ENCODE results near the gene PTTG2.
"Not testable (repeated sequence)": the region's sequence is repeated elsewhere in the genome, so short reads cannot be mapped to it uniquely, and the experiment has no call there.

The PTTG2 gene

GRCh38 chr4:37960098-37960497, at the start of gene PTTG2:
Gene PTTG2, plus strand, starts transcription at chr4:37960398. Its CDS starts 37 bp downstream, at chr4:37960435.
- DNase-seq (ENCODE audit: low read depth) = no peak

- DNase-seq (ENCODE audit: low read depth) = no peak
These were observed 45.7 kb upstream of the PTTG2 start for GRCh38 chr4:37914539-37914938.

- DNase-seq (ENCODE audit: low read depth) = no peak
These were observed 42.8 kb upstream of the PTTG2 start for GRCh38 chr4:37917388-37917787.

GRCh38 chr4:37918653-37919052, 41.5 kb upstream of the PTTG2 start:
- no peak for DNase-seq (ENCODE audit: low read depth)

- DNase-seq (ENCODE audit: low read depth) = peak; percentile 77
These were observed 37.9 kb upstream of the PTTG2 start for GRCh38 chr4:37922328-37922727.

- DNase-seq (ENCODE audit: low read depth) = not testable (repeated sequence)
These were observed 37.1 kb upstream of the PTTG2 start for GRCh38 chr4:37923089-37923488.

GRCh38 chr4:37924946-37925345, 35.3 kb upstream of the PTTG2 start:
- DNase-seq (ENCODE audit: low read depth) = no peak

GRCh38 chr4:37927434-37927833, 32.8 kb upstream of the PTTG2 start:
- DNase-seq (ENCODE audit: low read depth) = no peak

- peak; percentile 38 for DNase-seq (ENCODE audit: low read depth)
These were observed 31.5 kb upstream of the PTTG2 start for GRCh38 chr4:37928426-37929416.

- DNase-seq (ENCODE audit: low read depth) = no peak
These were observed 26.1 kb upstream of the PTTG2 start for GRCh38 chr4:37934096-37934495.

- DNase-seq (ENCODE audit: low read depth) = no peak
These were observed 25.6 kb upstream of the PTTG2 start for GRCh38 chr4:37934609-37935008.

GRCh38 chr4:37935026-37935425, 25.2 kb upstream of the PTTG2 start:
- DNase-seq (ENCODE audit: low read depth) = no peak

- DNase-seq (ENCODE audit: low read depth) = no peak
These were observed 23.2 kb upstream of the PTTG2 start for GRCh38 chr4:37936889-37937498.

- DNase-seq (ENCODE audit: low read depth) = no peak
These were observed 22.0 kb upstream of the PTTG2 start for GRCh38 chr4:37938208-37938607.

- DNase-seq (ENCODE audit: low read depth) = no peak
These were observed 13.6 kb upstream of the PTTG2 start for GRCh38 chr4:37946503-37947179.

- DNase-seq (ENCODE audit: low read depth) = no peak
These were observed 11.7 kb upstream of the PTTG2 start for GRCh38 chr4:37948542-37948941.

- DNase-seq (ENCODE audit: low read depth) = no peak
These were observed 10.4 kb upstream of the PTTG2 start for GRCh38 chr4:37949636-37950426.

- DNase-seq (ENCODE audit: low read depth) = no peak
These were observed 8.5 kb upstream of the PTTG2 start for GRCh38 chr4:37951461-37952352.

- no peak for DNase-seq (ENCODE audit: low read depth)
These were observed 7.0 kb upstream of the PTTG2 start for GRCh38 chr4:37953156-37953555.

GRCh38 chr4:37953620-37954293, 6.4 kb upstream of the PTTG2 start:
- peak; percentile 68 for DNase-seq (ENCODE audit: low read depth)
